ENCODE measurements around the gene PPP2R5A.
"Not testable (repeated sequence)": the region's sequence is repeated elsewhere in the genome, so short reads cannot be mapped to it uniquely, and the experiment has no call there.

Gene PPP2R5A

DNA sequence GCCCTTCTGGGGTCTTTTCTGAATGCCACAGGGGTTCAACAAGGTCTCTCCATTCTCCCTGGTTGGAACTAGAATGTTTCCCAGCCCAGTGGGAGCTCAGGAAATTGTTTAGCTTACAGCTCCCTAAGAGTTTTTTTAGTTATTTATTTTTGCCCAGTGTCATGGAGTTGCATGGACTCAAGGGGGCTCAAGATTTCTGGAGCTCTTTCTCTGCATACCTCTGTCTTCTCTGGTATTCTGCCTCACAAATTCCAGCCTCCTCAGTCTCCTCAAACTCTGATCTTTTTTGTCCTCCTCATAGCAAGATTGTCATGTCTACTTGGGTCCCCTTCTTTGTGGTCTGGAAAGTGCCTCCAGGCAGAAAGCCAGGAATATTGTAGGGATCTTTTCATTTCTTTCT, 15.9 kb upstream of the PPP2R5A start:
- DNase-seq, result no peak

GRCh38 chr1:212270564-212270963, 14.6 kb upstream of the PPP2R5A start:
- no peak for DNase-seq

DNA sequence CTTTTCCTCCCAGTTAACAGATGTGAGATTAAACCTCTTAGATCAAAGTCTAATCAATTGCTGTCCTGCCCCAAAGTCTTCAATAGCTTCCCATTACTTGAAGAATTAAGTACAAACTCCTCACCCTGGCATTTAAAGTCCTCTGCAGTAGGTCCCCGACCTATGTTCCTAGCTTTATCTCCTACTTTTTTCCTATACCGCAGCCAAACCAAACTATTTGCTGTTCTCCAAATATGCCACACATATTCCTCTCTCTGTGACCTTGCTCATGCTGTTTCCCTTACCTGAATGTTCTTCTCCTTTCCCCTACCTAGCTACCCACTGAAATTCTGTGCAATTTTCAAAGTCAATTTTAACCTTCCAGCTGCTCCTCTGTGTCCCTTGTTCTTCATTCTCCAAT, 14.0 kb upstream of the PPP2R5A start:
- DNase-seq, result no peak

DNA sequence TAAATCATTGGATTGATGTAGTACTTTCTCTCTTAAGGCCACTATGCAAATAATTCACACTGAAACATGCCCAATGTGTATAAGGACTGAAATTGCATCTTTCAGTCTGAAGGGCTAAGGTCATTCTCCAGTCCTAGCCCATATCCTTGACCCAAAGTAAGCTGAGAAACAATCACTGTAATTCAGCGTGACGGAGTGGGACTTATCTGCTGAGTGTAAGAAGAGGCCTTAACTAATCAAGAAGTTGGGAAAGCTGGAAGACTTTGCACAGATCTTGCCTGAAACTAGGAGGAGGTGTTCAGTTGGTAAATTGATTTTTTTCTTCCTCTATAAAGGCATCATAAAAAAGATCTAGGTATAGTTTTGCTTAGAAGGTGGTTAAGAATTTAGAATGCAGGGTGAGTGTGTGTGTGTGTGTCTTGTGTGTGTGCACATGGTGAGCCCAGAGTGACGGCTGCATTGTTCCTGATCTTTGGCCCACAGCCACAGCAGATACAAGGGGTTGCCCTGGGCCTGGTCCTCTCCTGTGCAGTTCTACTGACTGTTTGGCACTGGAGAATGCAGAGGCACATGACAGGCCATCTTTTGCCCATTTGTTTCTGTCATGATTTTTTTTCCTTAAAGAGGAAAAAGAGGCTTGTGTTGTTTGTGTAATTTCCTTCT, 13.3 kb upstream of the PPP2R5A start:
- no peak for DNase-seq

DNA sequence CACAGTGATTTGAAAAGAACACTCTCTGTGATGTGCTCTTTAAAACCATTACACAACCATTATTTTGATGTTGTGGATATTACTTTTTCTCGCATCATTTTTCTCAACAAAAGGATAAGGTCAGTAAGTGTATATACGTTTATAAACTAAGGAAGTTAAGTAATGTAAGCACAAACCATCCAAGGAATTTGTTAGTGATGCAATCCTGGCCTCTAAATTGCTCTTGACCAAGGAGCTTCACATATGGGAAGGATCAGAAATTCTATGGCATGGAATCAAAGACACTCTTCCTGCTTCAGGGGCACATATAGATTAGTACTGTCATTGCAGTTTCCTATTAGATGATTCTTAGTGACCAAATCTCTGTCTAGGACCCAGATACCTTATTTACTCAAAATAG, 3.6 kb upstream of the PPP2R5A start:
- DNase-seq, result no peak

GRCh38 chr1:212283741-212284140, 1.5 kb upstream of the PPP2R5A start:
- peak in 1 of 2 donors; percentile 26 for DNase-seq

DNA sequence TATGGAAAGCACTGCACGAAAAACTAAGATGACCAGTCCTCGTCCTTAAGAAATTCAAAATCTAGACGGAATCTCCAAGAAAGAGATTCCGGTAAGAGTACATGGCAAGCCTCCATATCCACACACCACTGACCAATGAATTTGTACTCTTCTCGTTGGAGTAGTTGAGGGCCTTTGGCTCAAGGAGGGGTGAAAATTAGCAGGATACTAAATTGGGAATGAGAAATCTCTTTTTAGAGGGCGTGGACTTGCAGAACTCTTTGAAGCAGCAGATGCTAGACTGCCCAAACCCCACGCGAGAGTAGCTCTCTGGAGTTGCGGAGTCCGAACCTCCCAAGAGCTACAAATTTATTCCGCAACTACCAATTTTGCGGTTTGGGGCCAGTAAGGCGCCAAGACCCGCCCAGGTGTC, 872 bp upstream of the PPP2R5A start:
- no peak for DNase-seq

GRCh38 chr1:212285685-212286555, 710 bp downstream of the PPP2R5A start:
- DNase-seq, result peak; percentile 69 to 74

- DNase-seq, result no peak
These were observed 1.4 kb downstream of the PPP2R5A start for GRCh38 chr1:212286556-212287131.

DNA sequence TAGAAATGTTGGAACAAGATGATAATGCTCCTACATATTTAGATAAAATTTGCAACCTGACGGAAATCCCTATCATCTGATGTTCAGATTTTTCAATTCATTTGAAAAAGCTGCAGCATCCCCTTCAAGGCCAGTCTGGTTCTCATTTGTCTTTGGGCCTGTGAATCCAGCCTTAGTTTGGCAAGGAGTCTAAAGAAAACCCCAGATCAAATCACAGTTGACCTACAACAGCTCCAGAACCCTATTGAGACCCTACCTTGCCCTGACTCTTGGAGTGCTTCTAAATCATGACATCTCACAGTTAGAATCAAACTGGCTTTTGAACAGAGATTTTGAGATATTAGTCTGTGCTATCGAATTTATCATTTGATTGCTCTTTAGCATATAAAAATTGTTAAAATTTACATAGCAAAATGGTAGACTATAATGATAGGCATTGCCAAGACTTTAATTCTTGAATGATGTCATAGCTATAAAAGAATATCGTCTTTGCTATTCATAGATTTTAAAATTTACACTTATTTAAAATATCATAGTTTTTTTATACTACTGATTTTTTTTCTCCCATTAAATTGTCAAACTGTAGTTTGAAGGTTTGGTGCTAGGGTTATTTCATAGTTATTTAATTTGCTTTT, 2.2 kb downstream of the PPP2R5A start:
- no peak for DNase-seq

DNA sequence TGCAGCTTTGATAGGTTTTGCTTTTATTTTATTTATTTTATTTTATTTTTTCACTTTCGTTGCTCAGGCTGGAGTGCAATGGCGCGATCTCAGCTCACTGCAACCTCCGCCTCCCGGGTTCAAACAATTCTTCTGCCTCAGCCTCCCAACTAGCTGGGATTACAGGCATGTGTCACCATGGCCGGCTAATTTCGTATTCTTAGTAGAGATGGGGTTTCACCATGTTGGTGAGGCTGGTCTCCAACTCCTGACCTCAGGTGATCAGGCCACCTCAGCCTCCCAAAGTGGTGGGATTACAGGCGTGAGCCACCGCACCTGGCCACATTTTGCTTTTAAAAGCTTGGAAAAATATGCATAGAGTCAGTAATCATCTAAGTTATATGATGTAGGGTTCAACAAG, 2.8 kb downstream of the PPP2R5A start:
- DNase-seq, result not testable (repeated sequence)

DNA sequence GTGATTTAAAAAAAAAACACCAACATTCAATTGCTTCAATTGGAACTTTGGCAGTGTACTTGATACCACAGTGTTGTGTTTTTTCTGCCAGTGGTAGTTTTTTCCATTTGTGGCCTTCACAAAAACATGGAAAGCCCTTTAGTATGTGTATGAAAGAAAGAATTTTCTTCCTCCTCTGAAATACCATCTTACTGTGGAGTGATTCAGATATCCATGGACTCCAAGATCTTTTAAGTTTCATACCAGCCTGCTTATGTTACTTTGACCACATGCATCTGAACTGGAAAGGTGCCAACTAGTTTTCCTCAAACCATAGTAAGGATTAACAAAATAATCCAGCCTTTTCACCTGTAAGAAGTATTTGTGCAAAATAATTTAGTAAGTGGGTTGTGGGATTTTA, 3.4 kb downstream of the PPP2R5A start:
- DNase-seq, result no peak

DNA sequence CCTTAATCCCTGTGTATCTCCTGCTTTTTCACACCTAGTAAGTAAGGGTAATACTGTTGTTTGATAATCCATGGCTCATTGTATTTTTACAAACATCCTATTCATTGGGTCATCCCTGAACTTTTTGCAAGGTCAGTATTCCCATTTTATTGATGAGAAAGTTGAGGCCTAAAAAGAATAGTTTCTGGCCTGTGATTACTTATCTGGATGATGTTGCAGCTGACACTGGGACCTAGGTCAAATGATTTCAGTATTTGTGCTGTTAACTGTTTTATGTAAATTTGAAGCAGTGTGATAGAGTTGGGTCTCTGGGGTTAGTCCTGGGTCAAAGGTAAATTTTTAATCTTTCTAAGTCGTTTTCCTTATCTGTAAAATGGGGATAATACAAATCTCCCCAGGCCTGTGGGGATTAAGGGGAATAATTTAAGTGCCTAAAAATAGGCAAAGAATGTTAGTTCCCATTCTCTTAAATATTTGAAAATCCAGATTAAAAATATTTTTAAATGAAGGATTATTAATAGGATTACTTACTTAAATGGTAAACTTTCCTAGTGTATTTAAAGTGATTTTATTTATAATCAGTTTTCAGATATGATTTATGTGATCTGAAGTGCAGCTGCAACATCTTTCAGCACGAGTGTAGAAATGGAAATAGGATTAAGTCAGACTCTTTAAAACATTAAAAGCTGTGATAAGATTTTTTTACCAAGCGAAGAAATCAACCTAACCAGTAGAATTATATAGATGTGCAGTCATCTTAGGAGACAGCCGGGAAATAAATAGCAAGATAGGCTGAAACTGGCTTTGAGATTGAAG, 4.3 kb downstream of the PPP2R5A start:
- no peak for DNase-seq

DNA sequence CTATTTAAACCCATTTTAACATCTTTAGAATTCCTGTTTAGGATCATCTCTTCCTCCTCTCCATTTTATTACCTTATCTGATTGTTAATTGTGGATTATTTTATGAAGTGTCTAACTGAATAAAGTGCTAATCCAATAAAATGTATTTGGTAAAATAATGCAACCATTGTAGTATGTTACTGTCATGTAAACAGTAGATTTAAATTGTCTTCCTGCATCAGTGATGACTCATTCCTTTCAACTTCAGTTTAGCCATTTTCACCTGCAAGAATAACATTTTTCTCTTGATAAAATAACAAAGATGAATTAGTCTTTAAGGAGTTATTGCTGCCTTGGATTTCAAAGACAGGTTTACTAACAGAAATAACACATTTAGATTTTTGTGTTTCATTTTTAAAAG, 5.4 kb downstream of the PPP2R5A start:
- DNase-seq, result no peak

DNA sequence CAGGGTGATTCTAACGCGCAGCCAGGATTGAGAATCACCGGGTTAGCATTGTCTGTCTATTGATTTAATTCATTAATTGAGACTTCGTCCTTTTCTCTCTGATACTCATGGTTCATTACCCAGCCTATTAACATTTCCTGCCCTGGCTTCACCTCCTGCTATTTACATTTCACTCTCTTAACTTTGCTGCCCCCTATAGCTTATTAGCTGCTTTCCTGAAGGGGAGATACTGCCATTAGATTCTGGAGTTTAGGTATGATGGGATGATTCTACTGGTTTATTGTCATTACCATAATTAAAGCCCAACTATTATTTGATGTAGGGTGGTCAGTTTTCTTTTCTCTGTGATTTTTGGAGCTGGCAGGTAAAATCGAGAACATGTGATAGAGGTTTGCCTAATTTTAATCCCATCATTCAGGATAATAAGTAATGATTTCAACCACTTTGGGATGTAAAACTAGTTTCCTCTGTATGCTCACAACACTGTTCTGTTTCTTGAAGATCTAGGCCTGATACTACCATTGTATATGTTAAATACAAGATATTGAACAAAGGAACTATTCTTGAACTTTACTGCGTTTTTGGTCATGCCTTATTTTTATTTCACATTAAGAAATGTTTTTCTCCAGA, 6.4 kb downstream of the PPP2R5A start:
- DNase-seq, result peak; percentile 28 to 79

- no peak for DNase-seq
These were observed 7.3 kb downstream of the PPP2R5A start for GRCh38 chr1:212292250-212293105.

GRCh38 chr1:212293579-212293978, 8.4 kb downstream of the PPP2R5A start:
- DNase-seq, result no peak

- DNase-seq, result no peak
These were observed 9.8 kb downstream of the PPP2R5A start for GRCh38 chr1:212294983-212295382.

GRCh38 chr1:212295579-212295978, 10.4 kb downstream of the PPP2R5A start:
- no peak for DNase-seq

- DNase-seq, result no peak
These were observed 12.1 kb downstream of the PPP2R5A start for GRCh38 chr1:212297338-212297737.

GRCh38 chr1:212301580-212301979, 16.4 kb downstream of the PPP2R5A start:
- no peak for DNase-seq

Data from CD4-positive, alpha-beta T cell treated with Interleukin-4 for 1 hour (primary cell).